Measurements from ENCODE around the gene SHROOM2.

Gene SHROOM2

GRCh38 chrX:9864011-9864410 is 77.8 kb downstream of the SHROOM2 start:
- no peaks in the 10 kb centered on the region for H3K9me3 Mint-ChIP-seq
- ATAC-seq (no peak), DNase-seq (no peak)
- H3K27ac Mint-ChIP-seq = no peak overlapping the region
- H3K27me3 Mint-ChIP-seq = peaks cover 26% of the 10 kb centered on the region
- no peak overlapping the region for H3K4me3 Mint-ChIP-seq
- no peaks in the 10 kb centered on the region for H3K4me1 Mint-ChIP-seq

DNA sequence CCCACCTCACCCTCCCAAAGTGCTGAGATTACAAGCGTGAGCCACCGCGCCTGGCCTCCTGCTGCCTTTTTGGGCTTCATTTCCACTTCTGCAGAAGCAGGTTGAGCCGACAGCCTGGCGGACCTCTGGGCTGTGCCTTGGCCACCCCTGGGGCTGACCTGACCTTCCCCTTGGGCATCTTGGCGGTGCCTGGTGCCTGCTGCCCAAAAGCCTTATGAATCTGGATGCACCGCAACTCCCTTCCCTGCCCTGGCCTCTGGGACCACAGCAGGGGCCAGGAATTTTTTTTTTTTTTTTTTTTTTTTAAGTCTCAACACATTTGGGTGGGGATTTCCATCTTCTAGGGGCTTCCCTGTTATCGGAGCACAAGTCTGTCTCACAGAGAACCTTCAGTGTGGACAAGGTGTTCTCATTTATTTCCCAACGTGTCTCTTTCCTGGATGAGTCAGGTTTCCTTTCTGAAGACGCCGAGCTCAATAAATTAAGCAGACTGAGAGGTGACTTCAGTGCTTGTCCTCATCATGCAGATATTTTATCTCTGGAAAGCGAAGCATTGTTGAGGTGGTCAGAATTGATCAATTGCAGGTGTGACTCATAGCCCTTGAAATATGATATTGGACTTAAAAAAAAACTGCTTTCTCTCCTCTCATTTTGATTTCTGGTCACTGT is 79.7 kb downstream of the SHROOM2 start:
- DNase-seq = no peak
- no peaks in the 10 kb centered on the region for H3K9me3 Mint-ChIP-seq
- H3K4me3 Mint-ChIP-seq = no peak overlapping the region
- H3K4me1 Mint-ChIP-seq = no peaks in the 10 kb centered on the region
- no peak overlapping the region for H3K27ac Mint-ChIP-seq
- peaks cover 27% of the 10 kb centered on the region for H3K27me3 Mint-ChIP-seq
- ATAC-seq = no peak

DNA sequence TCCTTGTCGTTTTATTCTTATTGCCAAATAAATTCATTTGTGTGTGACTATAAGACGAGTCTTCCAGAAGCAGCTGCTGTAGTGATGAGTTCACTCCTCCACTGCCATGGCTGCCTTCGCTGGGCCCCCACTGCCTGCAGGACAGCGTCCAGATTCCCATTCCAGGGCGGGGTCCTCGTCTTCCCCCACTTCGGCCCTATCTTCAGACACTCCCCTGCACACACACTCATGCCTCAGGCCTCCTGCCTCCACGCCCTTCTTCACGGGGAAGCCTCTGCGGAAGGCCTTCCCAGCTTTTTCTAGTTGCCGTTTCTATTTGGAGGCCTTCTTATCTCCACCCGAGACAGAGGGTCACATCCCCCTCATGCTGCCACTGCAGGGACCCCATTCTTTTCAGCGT is 80.4 kb downstream of the SHROOM2 start:
- Mint-ChIP-seq H3K9me3 (no peaks in the 10 kb centered on the region), H3K4me3 (no peak overlapping the region), H3K4me1 (no peaks in the 10 kb centered on the region), H3K27me3 (peaks cover 27% of the 10 kb centered on the region), H3K27ac (no peak overlapping the region)
- DNase-seq (no peak), ATAC-seq (no peak)

GRCh38 chrX:9867226-9867625 is 81.0 kb downstream of the SHROOM2 start:
- H3K4me3 Mint-ChIP-seq = no peak overlapping the region
- no peak overlapping the region for H3K27ac Mint-ChIP-seq
- H3K4me1 Mint-ChIP-seq = no peaks in the 10 kb centered on the region
- H3K9me3 Mint-ChIP-seq = no peaks in the 10 kb centered on the region
- no peak for DNase-seq
- H3K27me3 Mint-ChIP-seq = peaks cover 27% of the 10 kb centered on the region
- ATAC-seq = no peak

- H3K9me3 Mint-ChIP-seq = no peaks in the 10 kb centered on the region
- ATAC-seq (no peak), DNase-seq (no peak)
- no peak overlapping the region for H3K27ac Mint-ChIP-seq
- peaks cover 27% of the 10 kb centered on the region for H3K27me3 Mint-ChIP-seq
- no peak overlapping the region for H3K4me3 Mint-ChIP-seq
- no peaks in the 10 kb centered on the region for H3K4me1 Mint-ChIP-seq
These were observed 81.5 kb downstream of the SHROOM2 start for GRCh38 chrX:9867753-9868152.

GRCh38 chrX:9871701-9872268 is 85.6 kb downstream of the SHROOM2 start:
- H3K27ac Mint-ChIP-seq = no peak overlapping the region
- no peak for ATAC-seq
- peaks cover 19% of the 10 kb centered on the region for H3K4me1 Mint-ChIP-seq
- H3K27me3 Mint-ChIP-seq = peaks cover 35% of the 10 kb centered on the region
- no peak overlapping the region for H3K4me3 Mint-ChIP-seq
- H3K9me3 Mint-ChIP-seq = no peaks in the 10 kb centered on the region
- DNase-seq = no peak

DNA sequence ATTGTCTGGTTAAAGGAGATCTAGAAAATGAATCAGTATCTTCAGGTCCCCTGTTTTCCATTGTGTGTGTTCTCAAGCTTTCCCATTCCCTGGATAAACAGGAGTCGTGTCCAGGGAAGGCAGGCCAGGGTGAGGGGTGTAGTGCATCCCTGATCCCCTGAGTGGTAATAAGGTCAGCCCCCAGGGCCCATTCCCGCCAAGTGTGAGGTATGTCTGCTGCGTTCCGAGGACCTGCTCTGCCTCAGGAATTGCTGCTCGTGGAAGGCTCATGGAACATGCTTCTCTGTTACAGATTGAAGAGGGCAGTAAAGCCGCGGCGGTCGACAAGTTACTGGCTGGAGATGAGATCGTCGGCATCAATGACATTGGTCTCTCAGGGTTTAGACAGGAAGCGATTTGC is 87.1 kb downstream of the SHROOM2 start:
- H3K4me3 Mint-ChIP-seq = no peak overlapping the region
- ATAC-seq (no peak), DNase-seq (no peak)
- H3K27me3 Mint-ChIP-seq = peaks cover 29% of the 10 kb centered on the region
- H3K9me3 Mint-ChIP-seq = no peaks in the 10 kb centered on the region
- H3K4me1 Mint-ChIP-seq = peaks cover 19% of the 10 kb centered on the region
- H3K27ac Mint-ChIP-seq = no peak overlapping the region

DNA sequence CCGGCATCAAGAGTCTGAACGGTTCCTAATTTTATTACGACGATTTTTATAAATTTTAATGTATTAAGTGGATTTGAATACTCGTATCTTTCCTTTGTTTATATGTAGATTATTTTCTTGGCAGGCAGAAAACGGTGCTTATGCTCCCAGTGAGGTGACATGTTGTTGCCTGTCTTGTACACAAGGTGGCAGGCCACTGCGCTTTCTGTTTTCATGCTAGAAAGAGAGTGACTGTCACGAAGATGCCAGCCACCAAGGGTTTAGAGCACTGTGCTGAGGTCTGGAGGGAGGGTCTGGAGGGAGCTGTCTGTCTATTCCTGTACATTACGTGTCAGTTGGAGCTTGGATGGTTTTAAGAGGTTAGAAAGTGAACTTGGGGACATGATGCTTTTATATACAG is 87.7 kb downstream of the SHROOM2 start:
- Mint-ChIP-seq H3K9me3 (no peaks in the 10 kb centered on the region), H3K4me3 (no peak overlapping the region), H3K4me1 (peaks cover 19% of the 10 kb centered on the region), H3K27ac (no peak overlapping the region), H3K27me3 (peaks cover 29% of the 10 kb centered on the region)
- ATAC-seq = peak; percentile 57
- DNase-seq = peak; percentile 20 to 26

DNA sequence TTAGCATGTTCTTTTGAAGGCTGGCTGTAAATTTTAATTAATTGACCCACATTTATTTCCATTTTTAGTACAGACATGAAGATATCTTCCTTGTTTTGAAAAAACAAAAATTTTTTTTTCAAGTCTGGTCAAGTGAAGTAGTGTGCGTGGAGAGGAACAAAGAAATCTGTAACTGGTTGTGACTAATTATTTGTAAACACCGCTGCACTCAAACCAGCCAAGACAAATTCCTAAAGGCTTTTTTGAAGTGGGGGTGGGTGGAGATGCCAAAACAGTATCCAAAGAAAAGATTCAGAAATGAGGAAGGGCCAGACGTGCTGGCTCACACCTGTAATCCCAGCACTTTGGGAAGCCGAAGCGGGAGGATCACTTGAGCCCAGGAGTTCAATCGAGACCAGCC is 88.3 kb downstream of the SHROOM2 start:
- H3K4me3 Mint-ChIP-seq = no peak overlapping the region
- H3K9me3 Mint-ChIP-seq = no peaks in the 10 kb centered on the region
- no peak for ATAC-seq
- H3K27me3 Mint-ChIP-seq = peaks cover 25% of the 10 kb centered on the region
- DNase-seq = no peak
- no peak overlapping the region for H3K27ac Mint-ChIP-seq
- peaks cover 19% of the 10 kb centered on the region for H3K4me1 Mint-ChIP-seq

GRCh38 chrX:9875801-9876200 is 89.6 kb downstream of the SHROOM2 start:
- no peak overlapping the region for H3K27ac Mint-ChIP-seq
- H3K4me3 Mint-ChIP-seq = no peak overlapping the region

GRCh38 chrX:9876201-9876600 is 90.0 kb downstream of the SHROOM2 start:
- DNase-seq (no peak), ATAC-seq (no peak)
- Mint-ChIP-seq H3K9me3 (no peaks in the 10 kb centered on the region), H3K27me3 (peaks cover 22% of the 10 kb centered on the region), H3K4me1 (peaks cover 19% of the 10 kb centered on the region), H3K4me3 (no peak overlapping the region), H3K27ac (no peak overlapping the region)

More at GRCh38 chrX:9875801-9876200, 89.6 kb downstream of the SHROOM2 start:
- H3K4me1 Mint-ChIP-seq = peaks cover 19% of the 10 kb centered on the region
- DNase-seq = no peak
- no peak for ATAC-seq
- H3K9me3 Mint-ChIP-seq = no peaks in the 10 kb centered on the region
- H3K27me3 Mint-ChIP-seq = peaks cover 22% of the 10 kb centered on the region

- Mint-ChIP-seq H3K4me1 (peaks cover 19% of the 10 kb centered on the region), H3K4me3 (no peak overlapping the region), H3K9me3 (no peaks in the 10 kb centered on the region), H3K27ac (no peak overlapping the region), H3K27me3 (peaks cover 28% of the 10 kb centered on the region)
- ATAC-seq = no peak
- DNase-seq = no peak
These were observed 92.1 kb downstream of the SHROOM2 start for GRCh38 chrX:9878146-9878820.

GRCh38 chrX:9880237-9880636 is 94.0 kb downstream of the SHROOM2 start:
- no peaks in the 10 kb centered on the region for H3K9me3 Mint-ChIP-seq
- ATAC-seq = no peak
- DNase-seq = no peak
- no peak overlapping the region for H3K27ac Mint-ChIP-seq
- no peak overlapping the region for H3K4me3 Mint-ChIP-seq
- H3K27me3 Mint-ChIP-seq = peaks cover 33% of the 10 kb centered on the region
- peaks cover 13% of the 10 kb centered on the region for H3K4me1 Mint-ChIP-seq

GRCh38 chrX:9880870-9881269 is 94.6 kb downstream of the SHROOM2 start:
- no peak overlapping the region for H3K27ac Mint-ChIP-seq
- H3K27me3 Mint-ChIP-seq = peaks cover 27% of the 10 kb centered on the region
- H3K4me3 Mint-ChIP-seq = no peak overlapping the region
- ATAC-seq = no peak
- DNase-seq = no peak
- no peaks in the 10 kb centered on the region for H3K9me3 Mint-ChIP-seq
- H3K4me1 Mint-ChIP-seq = peaks cover 8% of the 10 kb centered on the region

DNA sequence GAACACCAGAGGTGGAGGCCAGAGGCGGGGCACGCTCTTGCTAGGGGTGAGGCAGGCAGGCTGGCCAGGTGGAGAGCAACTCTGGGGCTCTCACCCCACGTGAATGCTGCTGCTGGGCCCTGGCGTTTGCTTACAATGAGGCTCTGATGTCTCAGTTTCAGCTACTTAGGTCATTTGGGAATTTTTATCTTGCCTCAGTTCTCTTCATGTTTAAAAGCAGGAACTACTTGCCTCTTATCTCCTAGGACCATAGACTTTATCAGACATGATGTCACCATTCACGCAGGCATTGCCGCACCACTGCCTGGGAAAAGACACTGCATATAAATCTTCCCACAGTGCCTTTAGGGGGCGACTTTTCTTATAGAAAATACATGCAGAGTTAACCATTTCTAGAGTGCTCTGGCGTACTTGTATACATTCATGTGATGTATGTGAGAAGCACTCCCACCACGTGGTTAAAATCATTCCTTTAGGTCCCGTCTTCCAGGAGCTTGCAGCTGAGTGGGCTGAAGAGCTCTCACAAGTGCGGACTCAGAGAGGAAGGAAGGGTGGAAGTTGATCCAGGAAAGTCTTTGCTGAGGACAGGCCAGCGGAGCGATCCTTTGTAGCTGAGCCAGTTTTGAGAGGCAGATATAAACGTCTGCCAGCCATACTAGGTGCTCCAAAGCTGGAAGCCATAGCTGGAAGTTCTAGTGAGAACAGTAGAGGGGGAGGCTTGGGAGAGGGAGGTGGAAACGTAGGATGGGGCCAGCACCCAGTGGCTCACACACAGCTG is 96.6 kb downstream of the SHROOM2 start:
- DNase-seq = no peak
- Mint-ChIP-seq H3K9me3 (no peaks in the 10 kb centered on the region), H3K4me3 (no peak overlapping the region), H3K4me1 (no peaks in the 10 kb centered on the region), H3K27ac (no peak overlapping the region), H3K27me3 (peaks cover 20% of the 10 kb centered on the region)
- no peak for ATAC-seq

Data from stimulated activated naive CD8-positive, alpha-beta T cell treated with anti-CD3 and anti-CD28 coated beads, Interleukin-15, amount 100 ng/mL, for 72 hours (primary cell).